Thyroid gland (tissue), 4 donors: ENCODE data around the gene TMEM131.

Experiments used
- CTCF ChIP-seq, 6 experiments: fragments of 200-600 bp in 3 of 6; fragments of 450-650 bp in 3 of 6; sonication (generic) in 3 of 6; IDR thresholded peaks; one replicate each; pipeline ENCODE4 v1.5.1; 2016 to 2019; ENCODE audit warnings: antibody characterized with exemption in 6 of 6, mild to moderate bottlenecking in 2 of 6, inconsistent platforms in 1 of 6, moderate library complexity in 1 of 6
- POLR2A ChIP-seq, 2 donors: fragments of 450-650 bp; IDR thresholded peaks; one replicate each; pipeline ENCODE4 v1.6.1; 2017; ENCODE audit warnings: antibody characterized with exemption in 2 of 2, mild to moderate bottlenecking in 2 of 2, moderate library complexity in 1 of 2

- no peak for TF ChIP-seq CTCF (IDR thresholded peaks at IDR 0.05)
- no peak for TF ChIP-seq POLR2A (IDR thresholded peaks at IDR 0.05)
These were observed 268.5 kb downstream of the TMEM131 start for GRCh38 chr2:97727296-97727695.
